HUDEP-2 (cell line): Measurements from ENCODE around the gene MTOR.

Experiments
- DNase-seq, 76 experiments: peaks; one replicate each; lab custom pipeline; 2025; ENCODE audit not compliant: unreplicated experiment in 76 of 76; lab: John Stamatoyannopoulos, UW

MTOR gene

DNA sequence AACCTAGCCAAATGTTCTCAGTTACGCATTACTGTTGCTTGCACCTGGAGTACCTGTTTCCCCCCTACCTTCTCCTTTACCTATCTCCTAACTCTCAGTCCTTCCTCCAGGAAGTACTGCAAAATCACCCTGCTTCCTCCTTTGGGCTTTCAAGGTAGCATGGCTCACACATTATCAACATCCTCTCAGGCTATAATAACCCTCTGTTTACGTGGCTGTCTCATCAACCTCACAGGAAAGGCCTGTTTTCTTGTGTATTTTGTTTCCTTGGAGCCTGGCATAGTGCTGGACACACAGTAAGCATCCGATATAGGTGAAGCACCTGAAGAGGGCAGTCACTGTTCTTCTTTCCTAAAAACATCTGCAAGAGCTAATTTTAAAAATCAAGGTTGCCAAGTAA is 105.9 kb downstream of the MTOR start:
- DNase-seq: no peak

GRCh38 chr1:11153184-11153583 is 109.2 kb downstream of the MTOR start:
- DNase-seq: no peak

GRCh38 chr1:11152755-11153154 is 109.6 kb downstream of the MTOR start:
- DNase-seq: no peak

- no peak for DNase-seq
Observed at GRCh38 chr1:11151826-11152612, 110.3 kb downstream of the MTOR start.

GRCh38 chr1:11151114-11151513 is 111.2 kb downstream of the MTOR start:
- DNase-seq: no peak

DNA sequence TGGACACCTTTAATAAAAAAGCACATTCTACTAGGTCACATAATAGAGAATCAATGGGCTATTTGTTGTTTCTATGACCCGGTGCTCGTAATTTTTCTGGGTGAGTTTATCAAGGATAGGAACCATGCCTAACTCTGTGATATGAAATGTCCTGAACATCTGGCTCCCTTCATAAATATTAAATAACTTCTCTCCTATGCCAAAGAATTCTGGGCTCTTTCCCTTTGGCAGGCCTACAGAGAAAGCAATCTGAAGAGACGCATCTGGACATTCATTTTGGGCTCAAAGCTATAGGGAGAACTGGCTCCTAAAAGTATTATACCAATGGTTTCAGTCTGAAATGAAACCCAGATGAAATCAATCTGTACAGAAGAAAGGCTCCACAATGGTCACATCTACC is 112.0 kb downstream of the MTOR start:
- DNase-seq: no peak

- no peak for DNase-seq
Observed at GRCh38 chr1:11147197-11147770, 115.1 kb downstream of the MTOR start.

DNA sequence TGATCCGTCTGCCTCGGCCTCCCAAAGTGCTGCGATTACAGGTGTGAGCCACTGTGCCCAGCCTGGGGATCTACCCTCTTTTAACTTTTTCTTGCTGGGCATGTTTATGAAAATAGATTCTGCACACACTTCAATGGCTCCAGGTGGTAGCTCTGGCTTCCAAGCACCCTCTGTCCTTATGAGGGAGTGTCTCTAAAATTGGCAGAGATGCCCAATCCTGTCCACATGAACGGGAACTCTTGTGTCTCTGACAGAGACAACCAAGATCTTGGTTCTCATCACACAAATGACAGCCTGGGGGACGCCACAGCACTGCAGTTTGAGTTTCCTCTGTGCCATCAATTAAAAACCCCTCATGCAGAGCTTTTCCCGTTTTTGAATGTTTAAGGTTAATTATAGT is 116.6 kb downstream of the MTOR start:
- DNase-seq: no peak

DNA sequence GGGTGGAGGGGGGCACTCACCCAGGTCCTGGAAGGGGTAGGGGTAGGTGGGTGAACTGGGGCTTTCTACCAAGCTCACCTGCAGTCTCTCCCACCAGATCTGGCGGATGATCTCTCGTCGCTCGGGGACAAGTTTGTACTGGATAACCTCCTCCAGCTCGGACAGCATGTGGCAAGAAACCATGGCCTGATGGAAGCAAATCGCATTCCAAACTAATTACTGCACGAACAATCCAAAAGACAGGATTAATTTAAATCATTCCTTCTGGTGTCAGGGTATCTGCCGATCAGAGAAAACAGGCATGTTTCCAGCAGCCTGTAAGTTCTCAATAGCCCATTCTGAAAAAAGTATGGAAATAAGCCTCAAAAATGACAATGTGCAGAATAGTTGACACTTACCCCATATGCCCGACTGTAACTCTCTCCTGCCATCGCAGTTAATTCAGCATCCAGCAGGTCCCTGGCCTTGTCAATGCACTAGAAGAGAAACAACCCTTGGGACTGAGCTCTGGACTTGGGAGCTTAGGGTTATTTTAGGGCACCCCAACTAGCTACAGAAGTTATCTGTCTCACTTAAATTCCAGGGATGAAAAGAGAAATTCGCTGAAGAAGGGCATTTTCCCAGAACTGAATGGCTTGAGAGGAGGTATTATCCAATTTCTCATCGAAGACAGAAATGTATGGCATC is 117.6 kb downstream of the MTOR start:
- no peak for DNase-seq

- no peak for DNase-seq
Observed at GRCh38 chr1:11143907-11144306, 118.4 kb downstream of the MTOR start.

- DNase-seq: no peak
Observed at GRCh38 chr1:11143401-11143800, 119.0 kb downstream of the MTOR start.

- DNase-seq: no peak
Observed at GRCh38 chr1:11142618-11143391, 119.5 kb downstream of the MTOR start.

DNA sequence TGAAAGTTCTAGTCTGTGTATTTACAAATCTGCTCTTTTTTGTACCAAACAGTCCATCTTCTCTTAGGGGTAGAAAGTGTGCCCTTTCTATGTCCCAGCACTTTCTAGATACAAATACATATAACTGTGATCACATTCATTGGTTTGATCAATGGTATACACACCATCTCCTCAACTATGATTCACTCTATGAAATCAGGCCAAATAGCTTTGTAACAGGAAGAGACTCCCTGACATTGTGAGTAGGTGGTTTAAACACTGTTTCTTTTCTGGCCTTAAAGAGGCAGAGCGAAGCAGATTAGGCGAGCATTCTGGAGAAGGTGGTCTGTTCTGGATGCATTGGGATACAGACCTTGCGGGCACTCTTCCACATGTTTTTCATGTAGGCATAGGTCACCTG is 123.4 kb downstream of the MTOR start:
- no peak for DNase-seq

DNA sequence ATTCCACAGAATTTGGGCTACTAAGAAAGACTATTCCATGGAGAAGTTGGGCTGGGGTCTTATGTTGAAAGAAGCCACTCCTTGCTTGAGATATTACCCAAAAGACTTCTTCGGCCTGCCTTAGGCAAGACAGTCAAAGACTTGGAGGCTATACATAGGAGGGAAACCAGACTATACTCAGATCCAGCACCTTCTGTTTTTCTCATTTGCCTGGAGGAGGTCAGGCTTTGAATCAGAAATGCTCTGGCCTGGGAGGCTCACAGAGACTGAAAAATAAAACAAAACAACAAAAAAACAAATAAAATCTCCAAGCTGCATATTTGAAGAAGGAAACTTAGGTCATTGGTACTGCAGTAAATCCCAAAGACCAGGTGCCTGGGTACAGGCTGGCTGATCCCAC is 124.3 kb downstream of the MTOR start:
- no peak for DNase-seq

DNA sequence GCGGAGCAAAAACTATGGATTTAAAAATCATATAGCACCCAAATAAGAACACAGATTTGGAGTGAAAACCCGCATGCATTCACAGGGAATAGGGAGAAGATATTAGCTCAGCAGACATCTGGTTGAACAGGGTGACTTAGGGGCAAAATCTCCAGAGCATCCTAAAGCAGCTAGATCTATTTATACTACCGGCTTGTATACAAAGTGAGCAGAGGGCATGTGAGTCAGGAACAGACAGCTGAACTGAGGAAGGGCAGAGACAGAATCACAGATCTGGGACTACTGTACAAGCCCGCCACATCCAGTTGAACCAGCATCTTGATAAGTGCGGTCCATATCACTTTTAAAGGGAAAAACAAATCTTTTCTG is 127.5 kb downstream of the MTOR start:
- no peak for DNase-seq

- DNase-seq: peak in 56 of 76 experiments; percentile 2 to 66 (median 38)
Observed at GRCh38 chr1:11134251-11134897, 128.0 kb downstream of the MTOR start.

GRCh38 chr1:11132563-11133293 is 129.6 kb downstream of the MTOR start:
- no peak for DNase-seq

DNA sequence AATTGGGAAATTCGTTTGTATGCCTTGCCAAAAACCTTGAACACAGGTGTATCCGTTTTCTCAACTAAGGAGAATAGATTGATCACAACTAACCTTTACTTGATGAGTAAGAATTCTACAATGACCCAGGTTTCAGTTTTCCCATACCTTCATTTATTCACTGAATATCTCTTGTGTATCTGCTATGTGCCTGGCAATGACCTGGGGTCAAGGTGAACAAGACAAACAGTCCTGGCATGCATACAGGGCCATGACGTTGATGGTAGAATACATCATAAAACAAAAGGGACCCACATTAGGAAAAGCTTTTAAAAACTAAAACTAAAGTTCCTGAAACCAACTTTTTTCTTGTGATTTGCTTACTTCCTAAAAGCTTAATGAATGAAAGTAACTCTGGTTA is 130.5 kb downstream of the MTOR start:
- DNase-seq: no peak

DNA sequence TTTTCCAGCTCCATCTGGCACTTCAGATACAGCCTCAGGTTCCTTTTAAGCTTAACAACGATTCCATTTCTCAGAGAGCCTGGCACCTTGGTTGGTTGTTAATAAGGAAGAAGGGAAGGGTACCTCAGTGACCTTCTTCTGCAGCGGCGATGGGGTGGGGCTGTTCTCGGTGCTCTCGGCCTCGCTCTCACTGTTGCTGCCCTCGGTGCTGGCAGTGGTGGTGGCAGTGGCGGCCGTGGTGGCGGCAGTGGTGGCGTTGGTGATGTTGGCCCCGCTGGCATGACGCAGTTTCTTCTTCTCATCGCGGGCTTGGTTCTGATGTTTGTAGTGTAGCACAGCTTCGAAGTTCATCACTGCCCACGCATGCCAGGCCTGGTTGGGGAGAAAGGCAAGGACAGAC is 131.9 kb downstream of the MTOR start:
- no peak for DNase-seq
